Raji (cell line): ENCODE results near the gene RBSN.

Experiments
- POLR2A ChIP-seq: IDR thresholded peaks from 2 replicates; pipeline ENCODE4 v1.6.1; 2011; ENCODE audit warnings: low read depth, low read length, control low read depth; ENCODE audit not compliant: insufficient read depth

Gene RBSN

GRCh38 chr3:15049584-15049983 is 49.4 kb downstream of the RBSN start:
- TF ChIP-seq POLR2A = no peak

GRCh38 chr3:15045667-15046066 is 53.3 kb downstream of the RBSN start:
- no peak for TF ChIP-seq POLR2A

GRCh38 chr3:15044326-15044725 is 54.6 kb downstream of the RBSN start:
- no peak for TF ChIP-seq POLR2A

GRCh38 chr3:15043408-15044171 is 55.4 kb downstream of the RBSN start:
- no peak for TF ChIP-seq POLR2A

- TF ChIP-seq POLR2A = no peak
Observed at GRCh38 chr3:15042936-15043335, 56.0 kb downstream of the RBSN start.

- no peak for TF ChIP-seq POLR2A
Observed at GRCh38 chr3:15041950-15042349, 57.0 kb downstream of the RBSN start.

- TF ChIP-seq POLR2A = no peak
Observed at GRCh38 chr3:15040844-15041243, 58.1 kb downstream of the RBSN start.

GRCh38 chr3:15038306-15038705 is 60.6 kb downstream of the RBSN start:
- TF ChIP-seq POLR2A = no peak

- TF ChIP-seq POLR2A = no peak
Observed at GRCh38 chr3:15033103-15033502, 65.8 kb downstream of the RBSN start.

GRCh38 chr3:15032650-15033049 is 66.3 kb downstream of the RBSN start:
- no peak for TF ChIP-seq POLR2A

GRCh38 chr3:15029625-15030024 is 69.3 kb downstream of the RBSN start:
- TF ChIP-seq POLR2A = no peak

GRCh38 chr3:15023719-15024118 is 75.2 kb downstream of the RBSN start:
- TF ChIP-seq POLR2A = no peak

GRCh38 chr3:15023249-15023648 is 75.7 kb downstream of the RBSN start:
- TF ChIP-seq POLR2A = no peak
